PC-9 (cell line): ENCODE data around the gene AK5.

Experiments used
- CTCF ChIP-seq: fragments of 200-600 bp; sonication (generic); conservative IDR thresholded peaks from 2 replicates; pipeline ENCODE4 v1.6.1; 2017; ENCODE audit warnings: mixed run types, antibody characterized with exemption, mild to moderate bottlenecking, moderate library complexity
- EZH2 ChIP-seq: fragments of 200-600 bp; sonication (generic); IDR thresholded peaks from 2 replicates; pipeline ENCODE4 v1.8.0; 2017; ENCODE audit warnings: antibody characterized with exemption, low read depth

- TF ChIP-seq CTCF (no peak), EZH2 (no peak)
Observed at GRCh38 chr1:77281491-77282186, at the start of gene AK5.
